ACHN (cell line): ENCODE results near the gene LRRK2.

Source experiments
- DNase-seq: peaks from one replicate; pipeline ENCODE4 v3.0.0-alpha.2; 2015
- in situ Hi-C: cut with HindIII; loops from 2 replicates; pipeline ENCODE4 v1.10.0; 2017; ENCODE audit warnings: low sequenced_read_pairs, low pct_ligation_motif_present, low pct_unique_long_range_greater_than_20kb

The LRRK2 gene

GRCh38 chr12:40287369-40287975 is 62.7 kb downstream of the LRRK2 start:
- DNase-seq, result no peak
- in situ Hi-C loops, result no loop called here

GRCh38 chr12:40292788-40293429 is 68.1 kb downstream of the LRRK2 start:
- DNase-seq, result no peak
- in situ Hi-C loops, result no loop called here

DNA sequence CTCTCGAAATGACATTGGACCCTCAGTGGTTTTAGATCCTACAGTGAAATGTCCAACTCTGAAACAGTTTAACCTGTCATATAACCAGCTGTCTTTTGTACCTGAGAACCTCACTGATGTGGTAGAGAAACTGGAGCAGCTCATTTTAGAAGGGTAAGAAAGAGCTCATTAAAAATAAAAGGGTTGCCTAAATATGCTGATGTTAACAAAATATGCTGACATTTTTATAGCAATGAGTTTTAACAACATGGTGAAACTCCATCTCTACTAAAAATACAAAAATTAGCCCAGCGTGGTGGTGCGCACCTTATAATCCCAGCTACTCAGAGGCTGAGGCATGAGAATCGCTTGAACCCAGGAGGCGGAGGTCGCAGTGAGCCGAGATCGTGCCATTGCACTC is 73.5 kb downstream of the LRRK2 start:
- in situ Hi-C loops, result no loop called here
- no peak for DNase-seq

DNA sequence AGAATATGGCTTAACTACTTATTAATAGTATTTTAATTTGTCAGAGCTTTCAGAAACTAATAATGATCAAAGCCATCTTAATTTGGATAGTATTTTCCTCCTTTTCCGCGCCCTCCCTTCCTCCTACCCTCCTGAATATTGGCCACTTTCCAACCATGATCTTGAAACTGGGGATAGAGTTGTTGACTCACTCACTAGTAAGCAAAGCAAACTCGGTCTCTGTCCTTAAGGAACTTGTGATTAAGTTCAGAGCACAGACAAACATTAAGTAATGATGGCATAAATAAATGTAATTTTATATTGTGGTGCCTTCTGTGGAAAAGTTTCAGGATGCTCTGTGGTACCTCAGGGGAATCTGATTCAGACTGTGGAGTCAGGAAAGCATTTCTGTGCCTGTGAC is 75.7 kb downstream of the LRRK2 start:
- DNase-seq, result no peak
- in situ Hi-C loops, result loop anchor here (25.0 kb wide), 1 partner anchor 138 kb away; no protein-coding TSS in a partner anchor

GRCh38 chr12:40309001-40309400 is 84.2 kb downstream of the LRRK2 start:
- in situ Hi-C loops, result loop anchor here (25.0 kb wide), 1 partner anchor 147 kb away; no protein-coding TSS in a partner anchor
- no peak for DNase-seq

DNA sequence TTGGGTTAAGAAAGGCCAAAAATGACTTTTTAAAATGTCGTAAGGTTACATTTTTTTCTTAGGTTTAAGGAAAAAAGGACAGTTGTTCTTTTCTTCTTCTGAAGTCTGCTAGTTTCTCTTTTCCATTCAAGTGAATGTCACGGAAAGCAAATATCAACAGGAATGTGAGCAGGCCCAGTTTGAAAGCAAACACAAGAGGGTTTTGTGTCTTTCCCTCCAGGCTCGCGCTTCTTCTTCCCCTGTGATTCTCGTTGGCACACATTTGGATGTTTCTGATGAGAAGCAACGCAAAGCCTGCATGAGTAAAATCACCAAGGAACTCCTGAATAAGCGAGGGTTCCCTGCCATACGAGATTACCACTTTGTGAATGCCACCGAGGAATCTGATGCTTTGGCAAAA is 85.4 kb downstream of the LRRK2 start:
- no peak for DNase-seq
- in situ Hi-C loops, result loop anchor here (25.0 kb wide), 1 partner anchor 148 kb away; no protein-coding TSS in a partner anchor

DNA sequence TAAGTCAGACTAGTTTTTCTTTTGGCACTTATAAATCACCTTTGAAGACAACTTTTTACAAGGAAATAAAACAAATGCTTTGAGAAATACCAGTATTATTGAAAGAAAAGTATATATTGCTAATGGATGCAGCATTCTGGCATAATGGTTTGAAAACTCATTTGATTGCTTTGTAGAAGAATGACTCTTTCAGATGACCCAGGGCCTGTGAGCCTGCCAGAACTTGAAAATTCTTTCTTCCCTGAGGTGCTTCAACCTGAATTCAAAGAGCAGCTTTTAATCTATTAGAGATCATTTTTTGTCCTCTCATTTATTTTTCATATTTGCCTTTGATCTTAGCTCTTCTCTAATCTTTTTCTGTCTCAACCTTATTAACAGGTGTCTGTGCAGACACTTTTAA is 87.4 kb downstream of the LRRK2 start:
- in situ Hi-C loops, result loop anchor here (25.0 kb wide), 1 partner anchor 150 kb away; no protein-coding TSS in a partner anchor
- no peak for DNase-seq

- in situ Hi-C loops, result loop anchor here (25.0 kb wide), 1 partner anchor 151 kb away; no protein-coding TSS in a partner anchor
- peak; percentile 55 for DNase-seq
Observed at GRCh38 chr12:40312982-40313576, 88.3 kb downstream of the LRRK2 start.

DNA sequence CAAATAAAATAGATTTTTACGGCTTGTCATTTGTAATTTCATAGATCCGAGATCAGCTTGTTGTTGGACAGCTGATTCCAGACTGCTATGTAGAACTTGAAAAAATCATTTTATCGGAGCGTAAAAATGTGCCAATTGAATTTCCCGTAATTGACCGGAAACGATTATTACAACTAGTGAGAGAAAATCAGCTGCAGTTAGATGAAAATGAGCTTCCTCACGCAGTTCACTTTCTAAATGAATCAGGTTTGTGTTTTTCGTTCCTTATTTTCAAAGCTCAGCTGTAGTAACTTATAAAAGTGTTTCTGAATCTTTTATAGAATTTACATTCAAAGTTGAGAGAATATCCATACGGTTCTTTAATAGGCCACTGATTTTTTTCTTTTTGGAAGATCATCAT is 89.1 kb downstream of the LRRK2 start:
- in situ Hi-C loops, result loop anchor here (25.0 kb wide), 1 partner anchor 152 kb away; no protein-coding TSS in a partner anchor
- DNase-seq, result no peak

GRCh38 chr12:40314927-40315326 is 90.1 kb downstream of the LRRK2 start:
- DNase-seq, result no peak
- in situ Hi-C loops, result loop anchor here (25.0 kb wide), 1 partner anchor 153 kb away; no protein-coding TSS in a partner anchor

DNA sequence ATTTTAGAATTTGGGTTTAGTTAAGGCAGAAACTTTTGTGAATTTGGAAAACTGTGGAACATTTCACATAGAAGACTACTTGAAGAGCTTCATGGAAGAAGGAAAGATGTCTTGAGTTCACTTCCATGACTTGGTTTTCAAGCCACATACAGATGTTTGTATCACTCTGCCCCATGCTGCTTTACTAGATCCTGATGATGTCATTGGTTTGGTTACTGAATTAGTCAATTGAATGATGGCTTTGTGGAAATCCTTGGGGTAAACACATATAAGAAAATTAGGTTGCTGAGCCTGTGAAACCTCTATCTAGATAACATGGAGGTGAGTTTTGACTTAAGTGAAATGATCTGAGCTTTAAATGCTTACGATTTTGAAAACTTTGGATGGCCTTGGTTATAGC is 90.6 kb downstream of the LRRK2 start:
- DNase-seq, result no peak
- in situ Hi-C loops, result loop anchor here (25.0 kb wide), 1 partner anchor 153 kb away; no protein-coding TSS in a partner anchor

DNA sequence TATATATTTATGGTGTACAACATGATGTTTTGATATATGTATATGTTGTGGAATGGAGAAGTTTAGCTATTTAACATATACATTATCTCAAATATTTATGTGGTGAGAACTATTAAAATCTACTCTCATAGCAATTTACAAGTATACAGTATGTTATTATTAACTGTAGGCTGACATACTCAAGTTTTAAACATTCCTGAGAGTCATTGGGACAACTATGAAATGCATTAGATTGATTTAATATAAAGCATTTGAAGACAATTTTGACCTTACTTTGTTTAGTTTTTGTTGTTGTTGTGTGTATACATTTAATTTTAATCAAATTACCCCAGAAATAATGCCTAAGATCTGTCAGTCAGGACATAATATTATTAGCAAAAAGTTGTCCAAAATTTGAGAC is 99.5 kb downstream of the LRRK2 start:
- in situ Hi-C loops, result loop anchor here (25.0 kb wide), 1 partner anchor 162 kb away; no protein-coding TSS in a partner anchor
- no peak for DNase-seq

DNA sequence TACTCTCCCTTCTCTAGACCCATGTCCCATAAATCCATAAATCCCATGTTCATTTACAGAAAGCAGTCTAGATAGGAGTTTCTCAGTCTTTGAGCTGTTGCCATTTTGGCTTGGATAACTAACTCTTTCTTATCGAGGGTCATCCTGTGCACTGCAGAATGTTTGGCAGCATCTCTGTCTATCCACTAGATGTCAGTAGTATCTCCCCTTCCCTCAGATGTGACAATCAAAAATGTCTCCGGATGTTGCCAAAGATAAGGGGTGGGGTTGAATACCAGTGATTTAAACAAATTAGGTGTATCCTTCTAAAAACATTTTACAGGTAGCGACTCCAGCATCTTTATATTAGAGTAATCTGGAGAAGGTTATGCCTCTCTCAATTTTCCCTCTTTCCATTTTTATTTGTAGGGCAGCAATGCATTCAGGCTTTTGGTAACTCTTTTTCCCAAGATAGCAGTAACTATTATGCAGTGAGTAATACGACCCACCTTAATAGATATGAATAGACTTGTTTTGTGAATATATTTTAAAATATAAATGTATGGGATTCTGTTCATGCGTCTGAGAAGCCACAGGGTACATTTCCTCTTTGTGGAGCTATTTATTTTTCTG is 100.7 kb downstream of the LRRK2 start:
- peak; percentile 88 for DNase-seq
- in situ Hi-C loops, result no loop called here

DNA sequence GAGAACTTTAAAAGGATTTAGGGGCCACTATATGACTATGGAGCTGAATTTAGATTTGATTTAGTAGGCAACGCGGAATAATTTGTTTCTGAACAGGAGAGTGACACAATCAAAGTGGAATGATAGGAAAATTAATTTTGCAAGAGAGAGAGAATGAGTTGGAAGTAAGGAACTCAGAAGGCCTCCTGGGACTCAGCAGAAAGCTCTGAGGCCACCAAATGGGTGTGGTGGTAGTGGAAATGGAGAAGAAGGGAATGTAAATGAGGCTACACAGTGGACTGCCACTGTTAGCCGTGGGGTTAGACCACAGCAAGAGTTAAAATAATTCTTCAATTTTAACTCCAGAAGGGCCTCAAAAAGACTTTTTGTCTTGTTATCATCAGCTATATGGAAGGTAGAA is 102.7 kb downstream of the LRRK2 start:
- no peak for DNase-seq

DNA sequence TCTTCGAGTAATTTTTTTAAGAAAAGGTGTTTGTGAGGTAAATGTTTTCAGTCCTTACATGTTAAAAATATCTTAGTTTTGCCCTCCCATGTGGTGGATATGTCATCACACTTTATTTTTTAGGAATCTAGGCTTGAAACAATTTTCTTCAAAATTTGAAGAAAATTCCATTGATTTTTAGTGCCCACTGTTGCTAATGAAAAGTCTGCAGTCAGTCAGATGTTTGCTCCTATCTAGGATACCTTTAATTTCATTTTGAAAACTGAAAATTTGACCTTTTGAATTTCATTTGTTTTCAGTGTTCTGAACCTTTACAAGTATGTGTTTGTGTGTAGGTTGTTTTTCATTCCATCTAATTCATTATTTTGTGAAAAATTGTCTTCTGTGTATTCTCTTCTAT is 105.4 kb downstream of the LRRK2 start:
- in situ Hi-C loops, result no loop called here
- no peak for DNase-seq

More for the DNA sequence above, 102.7 kb downstream of the LRRK2 start:
- in situ Hi-C loops, result no loop called here

DNA sequence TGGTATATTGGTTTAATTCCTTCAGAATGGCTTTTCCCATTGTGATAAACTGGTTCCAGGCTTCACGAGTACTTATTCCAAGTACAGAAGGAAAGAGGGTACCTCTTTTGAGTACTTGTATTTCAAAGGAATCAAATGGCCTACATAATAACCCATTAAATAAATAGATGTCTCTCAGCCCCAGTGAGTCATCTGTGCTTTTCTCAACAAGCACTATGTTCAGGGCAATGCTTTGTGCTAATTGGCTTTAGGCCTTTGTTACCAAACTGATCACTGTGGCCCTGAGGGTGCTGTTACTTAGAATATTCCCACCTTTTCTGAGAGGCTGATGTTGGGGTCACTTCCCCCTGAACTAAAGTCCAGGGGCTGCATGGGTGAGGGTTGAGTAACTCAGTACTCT is 107.1 kb downstream of the LRRK2 start:
- in situ Hi-C loops, result no loop called here
- no peak for DNase-seq

GRCh38 chr12:40335991-40336390 is 111.2 kb downstream of the LRRK2 start:
- in situ Hi-C loops, result no loop called here
- DNase-seq, result no peak

GRCh38 chr12:40336573-40337199 is 111.9 kb downstream of the LRRK2 start:
- DNase-seq, result peak; percentile 61
- in situ Hi-C loops, result no loop called here

- DNase-seq, result no peak
- in situ Hi-C loops, result no loop called here
Observed at GRCh38 chr12:40338071-40338470, 113.3 kb downstream of the LRRK2 start.
